NCI-H345 treated with DMSO at 0.1 percent for 48 hours (cell line): ENCODE data around the gene PLXNA1.
A peak's percentile ranks its signal among the peaks of the same experiment; 100 is the strongest.

Source experiments
- DNase-seq: peaks from one replicate; lab custom pipeline; 2025; ENCODE audit not compliant: unreplicated experiment; lab: John Stamatoyannopoulos, UW

Gene PLXNA1

GRCh38 chr3:126982471-126983175 lies at the start of gene PLXNA1:
Gene PLXNA1, plus strand, starts transcription at chr3:126983115. Its CDS starts 5,479 bp downstream, at chr3:126988594.
- peak; percentile 38 for DNase-seq

- no peak for DNase-seq
Measured at GRCh38 chr3:126934031-126934531, 48.8 kb upstream of the PLXNA1 start.

DNA sequence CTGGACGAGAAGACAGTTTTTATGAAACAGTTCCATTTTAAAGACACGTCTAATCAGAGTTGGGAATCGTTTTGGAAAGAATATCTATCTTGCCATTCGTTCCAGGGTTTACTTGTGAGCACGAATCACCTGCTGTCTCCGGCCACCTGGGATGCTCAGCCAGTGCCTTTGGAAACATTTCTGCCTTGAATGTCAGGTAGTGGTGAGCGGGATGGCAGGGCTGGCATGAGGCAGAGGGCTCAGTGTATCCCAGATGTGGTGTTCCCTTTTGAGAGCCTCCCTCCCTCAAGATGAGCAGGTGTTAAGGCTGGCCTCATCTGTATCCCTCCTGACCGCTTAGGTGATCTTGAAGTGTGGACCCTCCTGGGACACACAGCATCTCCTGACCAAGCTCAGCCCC lies 47.9 kb upstream of the PLXNA1 start:
- DNase-seq: no peak

DNA sequence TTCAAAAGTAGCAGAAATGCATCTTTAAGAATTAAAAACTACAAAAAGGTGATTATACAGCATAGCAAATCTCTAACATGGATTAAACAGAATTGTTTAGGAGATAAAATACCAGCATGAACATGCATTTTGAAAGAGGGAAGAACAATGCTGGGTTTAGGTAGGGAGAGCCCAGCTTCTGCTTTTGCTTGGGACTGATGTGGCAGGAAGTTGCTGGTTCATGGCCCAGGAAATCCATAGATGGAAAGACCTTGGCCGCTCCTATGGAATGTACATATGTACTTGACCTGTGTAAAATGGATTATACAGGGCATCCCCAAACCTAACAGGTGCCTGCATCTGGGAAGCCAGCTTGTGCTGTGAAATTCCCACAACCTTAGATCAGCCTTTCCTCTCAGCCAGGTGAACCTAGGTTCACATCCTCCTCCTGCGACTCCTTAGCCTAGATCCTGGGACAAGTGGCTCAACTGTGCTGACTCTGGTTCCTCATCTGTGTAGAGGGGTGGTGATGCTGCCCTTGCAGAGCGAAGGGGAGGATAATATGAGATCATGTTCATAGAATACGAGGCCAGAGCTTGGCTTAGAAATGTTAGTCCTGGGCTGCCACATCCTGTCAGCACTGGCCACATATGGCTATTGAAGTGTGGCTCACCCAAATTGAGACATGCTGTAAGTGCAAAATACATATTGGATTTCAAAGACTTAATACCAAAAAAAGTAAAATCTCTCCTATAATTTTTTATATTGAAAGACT lies 47.0 kb upstream of the PLXNA1 start:
- DNase-seq: no peak

DNA sequence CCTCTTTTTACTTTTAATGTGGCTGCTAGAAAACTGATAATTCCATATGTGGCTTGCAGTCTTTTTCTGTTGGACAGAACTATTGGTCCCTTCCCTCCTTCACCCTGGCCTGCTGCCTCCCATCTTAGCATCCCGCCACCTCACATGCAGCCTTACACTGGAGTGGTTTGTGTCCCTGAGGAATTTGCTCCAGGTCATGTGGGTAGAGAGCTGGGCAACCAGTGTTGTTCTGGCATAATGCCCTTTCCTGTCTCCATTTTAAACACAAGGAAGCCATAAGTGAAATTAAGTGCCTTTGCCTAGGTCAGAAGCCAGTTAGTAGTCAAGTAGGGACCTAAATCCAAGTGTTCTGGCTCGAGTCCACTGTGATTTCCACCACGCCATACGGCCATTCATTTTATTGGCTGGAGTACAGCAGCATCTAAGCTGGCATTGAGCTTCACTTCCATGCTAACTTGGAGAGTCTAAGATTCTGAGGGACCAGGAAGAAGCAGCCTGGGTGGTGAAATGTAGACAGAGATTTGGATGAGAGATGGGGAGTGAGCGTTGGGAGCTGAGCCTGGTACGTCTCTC lies 46.0 kb upstream of the PLXNA1 start:
- DNase-seq: no peak

DNA sequence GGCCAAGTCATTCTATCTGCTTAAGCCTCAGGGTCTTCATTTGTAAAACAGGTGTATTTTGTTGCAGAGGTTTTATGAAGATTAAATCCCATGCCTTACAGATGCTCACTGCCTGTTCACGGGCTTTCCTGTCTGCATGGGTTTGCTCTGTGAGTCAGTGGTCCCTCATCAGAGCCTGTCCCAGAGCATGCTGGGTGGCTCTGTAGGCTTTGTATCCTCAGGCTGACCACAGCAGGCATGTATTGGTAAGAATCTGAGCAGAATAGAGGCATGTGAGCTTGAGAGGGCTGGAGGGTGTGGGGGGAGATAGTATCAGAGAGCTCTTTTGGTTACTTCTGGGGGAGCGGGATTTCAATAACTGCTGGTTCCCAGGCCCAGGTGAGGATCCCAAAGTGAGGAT lies 45.4 kb upstream of the PLXNA1 start:
- no peak for DNase-seq

GRCh38 chr3:126937973-126938372 lies 44.9 kb upstream of the PLXNA1 start:
- DNase-seq: no peak

- no peak for DNase-seq
Measured at GRCh38 chr3:126938520-126939337, 44.2 kb upstream of the PLXNA1 start.

DNA sequence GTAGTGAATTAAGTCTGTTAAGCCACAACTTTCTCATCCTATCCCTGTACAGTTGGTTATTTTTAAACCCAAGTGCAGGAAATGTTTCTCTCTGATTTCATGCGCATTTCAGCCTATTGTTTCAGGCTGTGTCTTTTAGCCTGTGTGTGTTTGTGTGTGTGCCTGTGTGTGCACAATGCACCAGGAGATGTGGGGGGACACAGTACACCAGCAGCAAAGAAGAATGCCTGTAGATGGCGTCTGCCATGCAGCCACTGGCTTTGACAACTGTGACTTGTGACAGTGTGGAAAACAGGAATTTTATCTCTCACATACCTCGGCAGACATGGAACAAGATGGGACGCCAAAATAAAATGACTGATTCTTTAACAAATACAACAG lies 43.6 kb upstream of the PLXNA1 start:
- DNase-seq: no peak

DNA sequence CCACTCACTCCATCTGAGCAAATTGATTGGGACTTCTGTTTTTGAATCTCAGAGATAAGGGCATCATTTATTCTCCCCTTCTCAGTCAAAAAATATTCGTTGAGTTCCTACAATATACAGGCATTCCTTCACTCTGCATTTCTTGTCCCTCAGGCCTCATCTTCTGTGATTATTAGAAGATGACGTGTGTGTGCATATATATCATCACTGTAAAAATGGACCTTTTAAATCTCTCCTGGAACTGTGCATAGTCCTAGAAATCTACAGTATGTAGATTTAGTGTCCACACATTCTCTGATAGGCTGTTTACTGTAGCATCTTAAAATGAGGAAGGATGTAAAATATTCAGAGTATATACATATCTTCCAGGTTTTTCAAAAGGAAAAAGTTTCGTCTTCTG lies 43.2 kb upstream of the PLXNA1 start:
- no peak for DNase-seq

- DNase-seq: no peak
Measured at GRCh38 chr3:126941721-126942270, 41.1 kb upstream of the PLXNA1 start.

- no peak for DNase-seq
Measured at GRCh38 chr3:126944089-126944965, 38.6 kb upstream of the PLXNA1 start.

GRCh38 chr3:126945171-126945721 lies 37.7 kb upstream of the PLXNA1 start:
- DNase-seq: no peak

DNA sequence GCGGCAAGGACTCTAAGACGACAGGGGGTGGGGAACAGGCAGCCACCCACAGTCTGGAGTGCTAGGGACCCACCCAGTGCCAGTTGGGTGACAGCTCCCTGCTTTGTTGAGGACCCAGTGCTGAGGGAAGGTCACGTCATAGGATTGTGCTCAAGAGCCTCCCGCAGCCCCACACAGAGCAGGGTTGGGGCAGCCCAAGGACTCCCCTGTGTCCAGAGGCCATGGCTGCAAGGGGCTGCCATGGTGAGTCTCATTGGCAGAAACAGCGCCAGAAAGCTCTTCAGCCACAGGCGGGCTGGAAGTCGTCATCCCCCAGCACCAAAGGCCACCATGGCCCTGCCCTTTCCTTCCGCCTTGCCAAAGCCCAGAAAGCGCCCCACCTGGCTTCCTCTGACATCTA lies 37.0 kb upstream of the PLXNA1 start:
- DNase-seq: no peak

DNA sequence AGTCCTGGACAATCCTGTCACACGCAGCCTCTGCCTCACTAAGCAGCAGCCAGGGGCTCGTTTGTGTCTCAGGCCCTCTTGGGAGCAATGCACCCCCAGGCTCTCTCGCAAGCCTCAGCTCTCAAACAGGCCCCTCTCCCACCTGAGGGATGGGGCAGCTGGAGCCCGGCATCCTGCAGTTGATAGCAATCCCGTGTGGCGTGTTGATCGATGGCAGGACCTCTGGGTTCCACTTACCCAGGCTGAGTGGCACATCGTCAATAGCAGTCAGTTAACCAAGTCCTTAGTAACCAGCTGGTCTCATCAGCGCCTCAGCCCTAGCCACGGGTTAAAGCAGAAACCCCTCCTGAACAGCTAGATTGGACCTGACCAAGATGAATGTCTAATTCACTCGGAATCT lies 36.5 kb upstream of the PLXNA1 start:
- DNase-seq: no peak

GRCh38 chr3:126947429-126947828 lies 35.5 kb upstream of the PLXNA1 start:
- DNase-seq: no peak

DNA sequence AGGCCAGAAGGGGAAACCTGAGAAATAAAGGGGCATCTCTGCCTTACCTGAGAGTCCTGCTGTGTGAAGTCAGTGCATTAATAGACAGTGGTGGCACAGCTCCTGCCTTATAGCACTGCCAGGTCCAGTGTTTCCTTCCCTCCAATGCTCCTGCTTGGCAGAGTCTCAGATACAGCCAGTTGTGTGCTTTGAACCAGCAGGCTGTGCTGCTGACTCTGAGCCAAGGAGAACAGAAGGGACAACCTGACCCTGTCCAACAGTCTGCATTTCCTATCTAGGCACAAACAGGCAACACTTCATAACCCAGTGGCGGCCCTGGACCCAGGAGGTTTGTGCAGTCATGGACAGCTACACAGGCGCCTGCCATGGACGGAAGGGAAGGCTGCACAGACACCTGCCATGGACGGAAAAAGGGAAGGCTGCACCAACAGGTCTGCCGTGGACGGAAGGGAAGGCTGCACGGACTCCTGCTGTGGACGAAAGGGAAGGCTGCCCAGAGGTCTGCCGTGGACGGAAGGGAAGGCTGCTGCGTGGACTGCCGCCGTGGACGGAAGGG lies 33.9 kb upstream of the PLXNA1 start:
- no peak for DNase-seq

GRCh38 chr3:126951561-126951960 lies 31.4 kb upstream of the PLXNA1 start:
- DNase-seq: no peak

DNA sequence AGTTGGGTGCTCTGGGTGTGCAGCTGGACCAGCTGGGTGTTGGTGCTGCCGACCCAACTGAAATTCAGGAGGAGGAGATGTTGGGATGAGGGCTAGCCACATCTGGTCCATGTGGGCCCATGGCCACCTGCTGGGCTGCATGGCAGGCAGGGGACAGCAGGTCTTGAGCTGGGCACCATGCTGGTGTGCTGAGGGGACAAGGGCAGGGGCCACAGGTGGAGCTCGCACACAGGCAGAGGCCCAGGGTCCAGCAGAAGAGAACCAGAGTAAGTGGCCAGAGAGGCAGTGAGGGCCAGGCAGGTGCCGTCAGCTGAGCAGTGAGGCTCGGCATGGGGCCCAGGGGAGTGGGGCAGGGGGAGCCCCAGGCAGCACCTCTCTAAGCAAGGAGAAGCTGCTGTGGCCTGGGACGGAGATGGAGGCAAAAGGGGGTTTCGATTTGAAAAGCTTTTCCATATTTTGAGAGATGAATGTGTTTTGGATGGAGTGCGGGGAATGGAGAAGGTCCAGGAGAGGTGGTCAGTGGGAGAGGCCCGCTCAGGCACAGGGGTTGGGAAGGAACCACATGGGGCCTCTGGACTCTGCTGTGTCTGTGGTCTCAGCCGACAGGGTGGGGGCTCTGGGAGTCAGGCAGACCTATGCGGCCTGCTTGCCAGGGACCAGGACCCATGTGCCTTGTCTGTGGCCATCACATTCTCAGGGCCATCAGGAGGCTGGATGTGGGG lies 30.5 kb upstream of the PLXNA1 start:
- no peak for DNase-seq
